ENCODE measurements around the gene PNMA8B. TPM values are rescaled to one million over a fixed set of nuclear protein-coding genes. Genes with fewer than 3 reads are reported as not detected.

The PNMA8B gene
- total RNA-seq, 2 donors from 2014 or later = 3.1 to 5.9 TPM

DNA sequence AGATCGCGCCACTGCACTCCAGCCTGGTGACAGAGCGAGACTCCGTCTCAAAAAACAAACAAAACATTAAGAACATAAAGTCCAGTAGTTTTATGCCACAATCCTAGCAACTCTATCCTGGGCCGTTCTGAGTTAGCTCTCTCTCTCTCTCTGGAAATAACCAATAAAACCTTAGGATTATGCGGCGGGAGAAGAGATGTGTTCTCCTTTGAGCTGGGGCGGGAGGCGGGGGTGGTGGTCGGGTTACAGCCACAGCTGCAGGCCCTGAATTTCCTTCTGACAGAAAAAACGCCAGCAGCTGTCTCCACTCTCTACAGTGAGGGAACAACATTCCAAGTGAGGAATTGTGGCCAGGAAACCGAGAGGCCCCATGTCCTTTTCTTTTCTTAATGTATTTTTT is 15.3 kb downstream of the PNMA8B start:
- Histone ChIP-seq H3K9ac (ENCODE audit: extremely low read depth, low read length, poor library complexity, severe bottlenecking) (no peak overlapping the region), H3K27me3 (ENCODE audit: control insufficient read depth, insufficient read depth, low read length, poor library complexity, severe bottlenecking) (no peaks in the 10 kb centered on the region), H3K36me3 (ENCODE audit: control insufficient read depth, insufficient read depth, low read length) (no peaks in the 10 kb centered on the region), H3K4me3 (ENCODE audit: low read length) (no peak overlapping the region), H3K27ac (ENCODE audit: low read depth, low read length) (peak overlapping the region; percentile 76), H3K4me1 (ENCODE audit: control insufficient read depth, insufficient read depth, low read length) (no peaks in the 10 kb centered on the region), H3K9me3 (ENCODE audit: control insufficient read depth, low read length) (no peaks in the 10 kb centered on the region)
- H3K27ac Mint-ChIP-seq = no peak overlapping the region
- peaks cover 3% of the 10 kb centered on the region for H3K4me1 Mint-ChIP-seq
- H3K36me3 Mint-ChIP-seq (ENCODE audit: low read depth) = no peaks in the 10 kb centered on the region
- TF ChIP-seq, protein P1, sequence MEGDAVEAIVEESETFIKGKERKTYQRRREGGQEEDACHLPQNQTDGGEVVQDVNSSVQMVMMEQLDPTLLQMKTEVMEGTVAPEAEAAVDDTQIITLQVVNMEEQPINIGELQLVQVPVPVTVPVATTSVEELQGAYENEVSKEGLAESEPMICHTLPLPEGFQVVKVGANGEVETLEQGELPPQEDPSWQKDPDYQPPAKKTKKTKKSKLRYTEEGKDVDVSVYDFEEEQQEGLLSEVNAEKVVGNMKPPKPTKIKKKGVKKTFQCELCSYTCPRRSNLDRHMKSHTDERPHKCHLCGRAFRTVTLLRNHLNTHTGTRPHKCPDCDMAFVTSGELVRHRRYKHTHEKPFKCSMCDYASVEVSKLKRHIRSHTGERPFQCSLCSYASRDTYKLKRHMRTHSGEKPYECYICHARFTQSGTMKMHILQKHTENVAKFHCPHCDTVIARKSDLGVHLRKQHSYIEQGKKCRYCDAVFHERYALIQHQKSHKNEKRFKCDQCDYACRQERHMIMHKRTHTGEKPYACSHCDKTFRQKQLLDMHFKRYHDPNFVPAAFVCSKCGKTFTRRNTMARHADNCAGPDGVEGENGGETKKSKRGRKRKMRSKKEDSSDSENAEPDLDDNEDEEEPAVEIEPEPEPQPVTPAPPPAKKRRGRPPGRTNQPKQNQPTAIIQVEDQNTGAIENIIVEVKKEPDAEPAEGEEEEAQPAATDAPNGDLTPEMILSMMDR (conservative IDR thresholded peaks at IDR 0.05) = no peak
- WGBS, 2 experiments (ENCODE audit: insufficient coverage in 1 of 2, insufficient read length in 1 of 2) = 53 to 69% methylated on average over 4 to 10 of the region's 12 CpGs
- DNase-seq = peak; percentile 58
- H3K27me3 Mint-ChIP-seq (ENCODE audit: insufficient read depth) = no peaks in the 10 kb centered on the region
- no peaks in the 10 kb centered on the region for H3K9me3 Mint-ChIP-seq
- no peak overlapping the region for H3K4me3 Mint-ChIP-seq

DNA sequence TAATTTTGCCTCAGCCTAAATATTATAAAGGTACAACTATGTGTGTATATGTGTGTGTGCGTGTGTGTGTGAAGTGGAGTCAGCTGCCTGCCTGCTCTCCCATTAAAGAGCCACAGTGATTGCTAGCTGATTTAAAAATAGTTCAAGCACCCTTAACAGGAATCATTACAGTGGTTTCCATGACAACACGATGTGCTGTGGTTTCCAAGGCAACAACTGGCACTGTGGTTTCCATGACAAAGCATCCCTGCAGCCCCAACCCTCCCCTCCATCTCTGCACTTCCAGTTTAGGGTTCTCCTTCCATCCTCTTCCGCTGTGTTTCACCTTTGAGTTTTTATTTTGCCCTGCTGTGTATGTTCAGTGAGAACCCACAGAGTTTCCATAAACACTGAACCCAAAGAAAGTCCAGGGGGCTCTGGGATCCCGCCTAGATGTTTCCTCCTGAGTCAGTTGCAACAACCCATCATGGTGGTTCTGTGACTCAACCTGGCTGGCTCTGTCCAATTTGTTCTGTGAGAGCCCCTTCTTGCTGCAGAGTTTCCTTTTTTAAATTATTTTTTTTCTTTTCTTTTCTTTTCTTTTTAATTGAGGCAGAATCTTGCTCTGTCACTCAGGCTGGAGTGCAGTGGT is 17.2 kb downstream of the PNMA8B start:
- H3K9me3 ChIP-seq (ENCODE audit: control insufficient read depth, low read length) = no peaks in the 10 kb centered on the region
- H3K27me3 Mint-ChIP-seq (ENCODE audit: insufficient read depth) = no peaks in the 10 kb centered on the region
- no peak overlapping the region for H3K4me3 ChIP-seq (ENCODE audit: low read length)
- H3K27ac ChIP-seq (ENCODE audit: low read depth, low read length) = no peak overlapping the region
- TF ChIP-seq, protein P1 (conservative IDR thresholded peaks at IDR 0.05) = no peak
- H3K4me3 Mint-ChIP-seq = no peak overlapping the region
- no peaks in the 10 kb centered on the region for H3K36me3 Mint-ChIP-seq (ENCODE audit: low read depth)
- H3K27me3 ChIP-seq (ENCODE audit: control insufficient read depth, insufficient read depth, low read length, poor library complexity, severe bottlenecking) = no peaks in the 10 kb centered on the region
- peaks cover 3% of the 10 kb centered on the region for H3K4me1 Mint-ChIP-seq
- H3K9ac ChIP-seq (ENCODE audit: extremely low read depth, low read length, poor library complexity, severe bottlenecking) = no peak overlapping the region
- no peak overlapping the region for H3K27ac Mint-ChIP-seq
- no peaks in the 10 kb centered on the region for H3K4me1 ChIP-seq (ENCODE audit: control insufficient read depth, insufficient read depth, low read length)
- no peaks in the 10 kb centered on the region for H3K9me3 Mint-ChIP-seq
- DNase-seq = peak; percentile 68
- H3K36me3 ChIP-seq (ENCODE audit: control insufficient read depth, insufficient read depth, low read length) = no peaks in the 10 kb centered on the region
- 36 to 45% methylated on average over 3 of the region's 4 CpGs for WGBS, 2 experiments (ENCODE audit: insufficient coverage in 1 of 2, insufficient read length in 1 of 2)

DNA sequence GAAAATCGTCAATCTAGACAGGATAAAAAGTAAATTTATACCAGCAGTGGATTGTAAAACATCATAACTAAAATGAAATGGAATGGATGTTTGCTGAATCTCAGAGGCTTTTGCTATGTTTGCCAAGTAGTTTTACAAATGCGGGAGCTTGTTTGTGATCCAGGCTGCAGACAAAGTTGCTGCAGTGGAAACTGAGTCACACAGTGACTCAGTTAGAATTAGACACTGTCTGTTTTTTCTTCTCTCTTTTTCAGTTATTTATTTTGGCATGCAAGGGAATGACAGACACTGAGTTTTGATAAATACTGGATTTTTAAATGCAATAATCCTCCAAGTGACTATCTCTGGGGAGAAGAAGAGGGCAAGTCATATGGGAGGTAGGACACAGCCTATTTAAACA is 19.7 kb downstream of the PNMA8B start:
- no peaks in the 10 kb centered on the region for H3K36me3 ChIP-seq (ENCODE audit: control insufficient read depth, insufficient read depth, low read length)
- H3K27ac ChIP-seq (ENCODE audit: low read depth, low read length) = no peak overlapping the region
- H3K4me1 ChIP-seq (ENCODE audit: control insufficient read depth, insufficient read depth, low read length) = no peaks in the 10 kb centered on the region
- Mint-ChIP-seq H3K9me3 (no peaks in the 10 kb centered on the region), H3K4me1 (peaks cover 6% of the 10 kb centered on the region), H3K27me3 (ENCODE audit: insufficient read depth) (peaks cover 2% of the 10 kb centered on the region), H3K4me3 (no peak overlapping the region), H3K36me3 (ENCODE audit: low read depth) (no peaks in the 10 kb centered on the region), H3K27ac (no peak overlapping the region)
- H3K9me3 ChIP-seq (ENCODE audit: control insufficient read depth, low read length) = no peaks in the 10 kb centered on the region
- TF ChIP-seq, protein P1 (conservative IDR thresholded peaks at IDR 0.05) = no peak
- no peak for DNase-seq
- H3K4me3 ChIP-seq (ENCODE audit: low read length) = no peak overlapping the region
- H3K9ac ChIP-seq (ENCODE audit: extremely low read depth, low read length, poor library complexity, severe bottlenecking) = no peak overlapping the region
- WGBS, 2 experiments (ENCODE audit: insufficient coverage in 1 of 2, insufficient read length in 1 of 2) = 97 to 100% methylated on average over 1 to 2 of the region's 2 CpGs
- H3K27me3 ChIP-seq (ENCODE audit: control insufficient read depth, insufficient read depth, low read length, poor library complexity, severe bottlenecking) = no peaks in the 10 kb centered on the region
